HG02852 (cell line): ENCODE measurements around the gene ALDH8A1.

Experiments
- ATAC-seq: cut with Tn5 transposase; IDR thresholded peaks from one replicate; pipeline ENCODE4 v1.9.1; 2021; ENCODE audit warnings: mild to moderate bottlenecking, moderate library complexity; ENCODE audit not compliant: unreplicated experiment

The ALDH8A1 gene

DNA sequence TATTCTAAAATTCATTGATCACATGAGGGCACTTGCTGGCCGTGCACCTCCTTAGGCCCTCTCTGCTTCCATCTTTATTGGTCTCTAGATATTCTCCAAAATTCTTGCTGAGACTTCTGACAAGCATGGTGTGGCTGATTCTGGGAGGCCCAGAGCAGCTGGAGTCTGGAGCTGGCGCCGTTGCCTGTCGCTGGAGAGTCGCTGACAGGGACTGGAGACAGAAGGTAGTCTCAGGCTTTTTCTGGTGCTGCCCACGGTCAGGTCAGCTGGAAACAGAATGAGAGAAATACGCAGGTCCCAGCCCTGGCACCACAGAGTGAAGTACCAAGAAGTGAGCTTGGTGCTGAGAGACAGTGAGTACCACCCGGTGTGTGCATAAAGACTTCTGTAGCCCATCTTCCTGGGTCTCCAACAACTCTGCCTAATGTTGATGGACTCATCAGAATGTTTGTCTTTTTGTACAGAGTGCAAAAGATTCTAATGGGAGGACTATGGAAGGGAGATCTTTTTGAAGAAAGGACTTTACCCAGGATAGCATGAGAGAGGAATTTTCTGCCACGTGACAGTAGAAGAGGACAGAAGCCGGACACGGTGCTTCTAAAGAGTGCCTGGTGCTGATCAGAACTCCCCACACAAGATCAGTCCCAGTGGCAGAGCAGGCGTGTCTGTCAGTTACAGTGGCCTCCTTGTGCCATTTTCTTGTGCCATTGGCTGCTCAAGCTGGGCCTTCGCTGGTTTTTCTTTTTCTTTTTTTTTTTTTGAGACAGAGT, 1.8 kb upstream of the ALDH8A1 start:
- ATAC-seq: no peak

DNA sequence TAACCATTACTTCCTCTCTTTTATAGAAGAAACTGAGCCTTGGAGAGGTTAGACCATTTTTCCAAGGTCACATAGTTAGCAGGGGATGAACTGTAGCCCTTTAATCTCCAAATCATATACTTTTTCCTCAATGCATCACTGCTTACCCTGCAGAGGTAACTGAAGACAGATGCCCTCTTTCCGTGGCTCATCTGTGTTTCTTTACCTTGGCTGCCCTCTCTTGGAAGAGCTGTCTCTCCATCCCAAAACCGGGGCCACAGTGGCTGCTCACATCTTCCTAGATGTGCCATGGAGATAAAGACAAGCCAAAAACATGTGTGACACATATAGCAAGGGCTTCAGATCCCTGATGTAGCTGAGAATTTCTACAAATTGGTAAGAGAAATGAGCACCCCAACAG, 581 bp upstream of the ALDH8A1 start:
- no peak for ATAC-seq

DNA sequence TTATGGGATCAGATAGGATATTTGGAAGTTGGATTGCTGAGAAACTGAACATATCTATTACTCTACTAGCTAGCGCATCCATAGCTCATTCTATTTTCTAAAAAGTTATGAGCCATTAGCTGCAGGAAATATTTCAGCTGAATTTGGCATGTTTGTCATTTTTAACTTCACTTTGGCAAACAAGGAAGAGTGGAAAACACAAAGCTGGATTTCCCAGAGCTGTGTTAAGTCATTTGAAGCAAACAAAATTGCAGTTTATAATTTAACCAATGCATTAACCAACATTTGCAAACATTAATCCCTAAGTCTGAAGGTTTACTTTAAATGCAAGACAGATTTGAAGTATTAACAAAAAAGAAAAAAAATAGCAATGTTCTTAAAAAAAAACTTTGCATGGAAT, 1.2 kb downstream of the ALDH8A1 start:
- ATAC-seq: no peak

DNA sequence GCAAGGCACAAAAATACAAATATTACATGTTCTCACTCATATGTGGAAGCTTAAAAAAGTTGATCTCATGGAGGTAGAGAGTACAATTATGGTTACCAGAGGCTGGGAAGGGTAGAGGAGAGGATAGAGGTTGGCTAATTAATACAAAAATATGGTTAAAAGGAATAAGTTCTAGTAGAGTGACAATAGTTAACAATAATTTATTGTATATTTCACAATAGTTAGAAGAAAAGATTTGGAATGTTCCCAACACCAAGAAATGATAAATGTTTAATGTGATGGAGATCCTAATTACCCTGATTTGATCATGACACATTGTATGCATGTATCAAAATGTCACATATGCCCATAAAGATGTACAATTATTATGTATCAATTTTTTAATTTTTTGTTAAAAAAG, 1.8 kb downstream of the ALDH8A1 start:
- ATAC-seq: no peak

DNA sequence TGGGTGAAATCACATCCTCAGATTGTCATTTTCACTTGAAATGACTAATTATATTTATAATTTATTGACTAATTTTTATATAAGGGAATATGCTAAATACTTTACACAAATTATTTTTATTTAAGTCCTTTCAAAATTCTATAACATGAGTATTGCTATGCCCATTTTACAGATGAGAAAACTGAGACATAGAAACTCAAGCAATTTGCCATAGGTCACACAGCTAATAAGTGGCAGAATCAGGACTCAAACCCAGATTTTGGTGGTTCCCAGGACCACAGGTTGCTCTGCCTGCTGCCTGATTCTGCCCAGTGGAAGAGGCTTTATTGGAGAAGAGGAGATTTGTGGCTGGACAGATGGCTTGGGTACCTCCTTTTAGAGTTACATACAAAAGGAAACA, 4.9 kb downstream of the ALDH8A1 start:
- no peak for ATAC-seq

DNA sequence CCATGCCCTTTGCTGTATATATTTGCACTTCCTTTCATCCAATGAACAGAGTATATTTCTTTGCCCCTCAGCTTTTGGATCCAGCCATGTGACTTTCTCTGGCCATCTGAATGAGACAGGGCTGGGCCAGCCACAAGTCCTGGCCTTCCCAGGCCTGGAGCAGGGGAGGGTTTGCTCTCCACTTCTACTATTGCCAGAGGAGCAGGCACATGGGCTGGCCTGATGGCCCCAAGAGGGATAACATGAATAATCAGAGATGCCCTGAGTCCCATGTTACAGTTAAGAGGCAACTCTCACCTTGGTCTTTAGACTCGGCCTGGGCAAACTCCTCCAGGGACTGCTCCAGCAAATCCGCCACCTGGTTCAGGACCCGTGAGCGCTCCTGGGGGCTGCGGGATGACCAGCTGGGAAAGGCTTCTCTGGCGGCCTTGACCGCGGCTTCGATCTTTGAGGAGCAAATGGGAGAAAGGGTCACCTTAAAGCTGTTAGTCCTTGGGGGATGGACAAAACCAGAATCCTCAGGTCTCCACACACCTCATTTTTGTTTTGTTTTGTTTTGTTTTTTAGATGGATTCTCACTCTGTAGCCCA, 6.3 kb downstream of the ALDH8A1 start:
- no peak for ATAC-seq

DNA sequence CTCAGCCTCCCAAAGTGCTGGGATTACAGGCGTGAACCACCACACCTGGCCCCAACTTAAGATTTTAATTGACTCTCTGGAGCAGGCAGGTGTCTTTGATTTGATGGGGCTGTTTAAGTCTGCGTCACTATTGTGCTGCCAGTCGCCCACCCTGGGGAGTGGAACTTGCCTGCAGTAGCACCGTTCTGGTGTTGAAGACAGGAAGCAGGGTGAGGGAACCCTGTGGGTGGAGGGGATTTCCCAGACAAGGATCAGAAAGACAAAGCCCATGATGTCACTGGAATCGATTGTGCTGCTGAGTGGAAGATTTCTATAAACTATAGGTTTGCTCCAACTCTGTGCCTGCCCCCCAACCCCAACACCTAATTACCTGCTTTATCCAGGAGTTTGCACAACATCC, 11.0 kb downstream of the ALDH8A1 start:
- ATAC-seq: peak; percentile 79

DNA sequence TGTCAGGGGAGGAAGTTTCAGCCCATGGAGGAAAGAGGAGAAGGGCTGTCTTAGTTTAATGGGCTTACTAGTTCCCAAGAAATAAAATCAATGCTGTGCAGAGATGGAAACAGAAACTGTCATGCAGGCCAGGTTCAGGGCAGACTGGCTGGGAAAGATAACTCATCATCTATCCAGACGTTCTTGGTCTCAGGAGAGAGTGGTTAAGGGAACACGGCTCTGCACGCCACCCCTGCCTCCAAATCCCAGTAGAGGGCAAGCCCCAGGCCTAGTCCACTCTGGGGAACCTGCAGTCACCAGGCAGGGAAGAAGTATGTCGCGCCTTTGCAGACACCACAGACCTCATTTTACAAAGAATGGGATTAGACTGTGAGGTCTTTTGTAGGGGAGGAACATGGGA, 12.5 kb downstream of the ALDH8A1 start:
- ATAC-seq: no peak

DNA sequence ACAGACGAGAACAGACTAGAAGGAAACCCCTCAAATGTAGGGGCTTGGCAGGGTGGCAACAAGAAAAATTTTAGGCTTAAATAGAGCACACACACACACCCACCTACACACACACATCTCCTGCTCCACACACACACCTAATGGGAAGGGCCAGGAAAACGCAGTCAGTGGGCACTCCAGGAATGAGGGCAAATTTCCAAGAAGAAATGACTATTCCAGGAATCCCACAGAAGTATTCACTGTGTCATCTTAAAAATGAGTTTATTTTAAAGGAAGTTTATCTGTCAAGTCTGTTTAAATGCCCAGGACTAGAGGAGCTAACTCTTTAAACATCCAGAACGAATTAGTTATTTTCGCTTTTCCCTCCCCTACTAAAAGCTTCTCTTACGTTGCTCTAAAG, 13.0 kb downstream of the ALDH8A1 start:
- no peak for ATAC-seq

DNA sequence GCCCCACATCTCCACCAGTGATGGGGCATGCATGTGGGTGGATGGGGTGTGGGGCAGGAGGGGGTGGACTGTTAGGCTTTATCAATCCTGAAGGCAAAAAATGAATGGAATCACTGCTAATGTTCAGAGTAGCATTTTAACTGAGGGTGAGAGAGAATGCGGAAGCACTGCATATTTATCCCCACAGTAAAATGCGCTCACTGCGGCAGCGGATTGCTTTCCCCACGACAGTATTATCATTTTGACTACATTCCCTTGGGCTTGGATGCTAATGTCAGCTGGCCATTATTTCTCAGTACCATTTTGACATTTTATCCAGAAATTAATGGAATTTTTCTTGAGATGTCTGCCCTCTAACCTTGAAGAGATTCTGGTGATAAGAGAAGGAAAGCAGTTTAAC, 13.4 kb downstream of the ALDH8A1 start:
- ATAC-seq: no peak

DNA sequence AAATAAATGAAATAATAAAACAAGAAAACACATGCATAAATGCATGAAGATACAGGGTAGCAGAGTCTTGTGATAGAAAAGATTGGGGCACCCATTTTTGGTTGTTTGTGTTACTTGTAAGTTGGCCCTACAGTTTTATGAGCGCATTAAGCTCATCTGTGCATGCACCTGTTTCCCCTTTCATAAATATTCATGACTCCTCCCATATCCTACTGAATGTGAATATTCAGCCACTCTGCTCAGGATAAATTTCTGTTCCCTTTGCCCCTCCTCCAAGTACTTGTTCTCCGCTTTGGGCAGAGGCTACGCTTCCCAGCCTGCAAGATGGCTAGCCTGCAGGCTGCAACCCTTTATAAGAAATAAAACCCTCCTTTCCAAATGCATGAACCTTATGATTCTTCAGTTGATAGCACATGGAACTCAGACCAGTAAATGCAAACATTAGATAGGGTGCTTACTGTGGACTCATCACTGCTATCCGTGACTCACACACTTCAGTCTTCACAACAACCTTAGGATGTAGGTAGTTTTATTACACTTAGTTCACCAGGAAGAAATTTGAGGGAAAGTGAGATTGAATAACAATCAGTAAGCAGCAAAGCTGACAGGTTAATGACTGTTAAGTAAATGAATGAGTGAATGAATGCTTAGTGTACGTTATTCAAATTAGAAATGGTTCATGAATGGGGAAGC, 15.0 kb downstream of the ALDH8A1 start:
- ATAC-seq: no peak

DNA sequence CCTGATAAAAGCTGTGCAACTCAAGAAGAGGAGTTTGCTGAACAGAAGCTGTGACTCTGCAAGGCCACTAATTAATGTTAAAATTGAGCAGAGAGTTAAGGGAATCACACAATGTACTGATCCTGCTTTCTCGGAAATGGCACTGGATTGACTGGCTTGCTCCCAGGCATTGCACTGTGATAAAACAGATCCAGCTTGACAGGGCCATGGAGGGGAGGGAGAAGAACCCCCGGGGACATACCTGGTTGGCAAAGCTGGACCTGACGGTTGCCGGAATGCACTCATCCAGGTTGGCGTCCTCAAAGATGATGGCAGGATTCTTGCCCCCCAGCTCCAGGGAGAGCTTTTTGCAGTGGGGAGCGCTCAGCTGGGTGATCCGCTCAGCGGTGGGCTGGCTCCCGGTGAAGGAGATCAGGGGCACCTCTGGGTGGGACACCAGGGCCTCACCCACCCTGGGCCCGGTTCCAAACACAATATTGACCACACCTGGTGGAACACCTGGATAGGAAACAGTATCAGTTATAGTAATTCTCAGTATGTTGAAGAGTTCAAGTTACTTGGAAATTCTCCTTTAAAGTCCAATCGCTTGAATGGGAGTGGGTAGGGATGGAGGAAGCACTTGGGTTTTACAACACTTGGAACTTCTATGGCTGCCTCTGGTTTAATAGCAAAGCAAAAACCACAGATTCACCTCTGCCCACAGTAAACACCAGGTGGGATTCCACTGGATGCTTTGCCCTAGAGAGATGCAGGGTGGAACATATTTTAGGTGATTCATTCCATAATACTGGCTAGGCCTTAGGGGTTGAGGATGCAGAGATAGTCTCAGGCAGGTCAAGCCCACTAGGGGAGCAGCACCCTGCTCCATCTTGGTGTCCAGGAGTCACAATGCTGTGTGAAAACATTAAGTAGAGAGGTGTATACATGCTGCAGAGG, 17.1 kb downstream of the ALDH8A1 start:
- no peak for ATAC-seq

DNA sequence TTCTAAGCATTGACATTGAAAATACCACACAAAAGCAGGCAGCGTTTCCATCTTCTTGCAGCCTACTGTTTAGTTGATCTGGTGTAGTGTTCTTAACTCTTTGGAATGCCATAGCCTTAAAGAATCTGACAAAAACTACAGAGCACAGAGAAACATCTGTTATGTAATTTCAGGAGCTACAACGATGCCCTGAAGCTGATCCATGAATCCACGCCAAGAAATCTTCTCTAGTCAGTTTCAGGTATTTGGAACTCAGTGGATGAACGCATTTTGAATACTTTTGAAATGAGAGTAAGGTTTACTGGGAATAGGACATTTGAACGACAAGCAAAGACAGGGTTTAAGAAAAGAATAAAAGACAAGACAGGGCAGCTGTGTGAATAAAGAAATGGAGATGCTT, 17.8 kb downstream of the ALDH8A1 start:
- ATAC-seq: no peak

DNA sequence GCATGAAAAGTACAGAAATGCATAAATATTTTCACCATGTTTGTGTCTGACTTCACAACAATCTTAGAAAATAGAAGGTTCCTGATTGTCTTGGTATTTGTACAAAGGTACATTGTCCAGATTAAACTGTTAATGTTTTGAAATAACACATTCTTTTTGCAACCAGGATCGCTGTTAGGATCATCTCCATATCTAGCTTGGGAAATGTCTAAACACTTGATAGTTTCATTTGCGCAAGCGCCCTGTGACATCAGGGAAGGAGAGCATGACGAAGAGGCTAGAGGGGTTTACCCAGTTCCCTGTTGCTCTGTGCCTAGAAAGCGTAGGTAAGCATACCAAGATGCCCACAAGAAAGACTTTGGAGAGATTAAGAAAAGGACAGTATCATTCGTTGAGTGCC, 19.4 kb downstream of the ALDH8A1 start:
- ATAC-seq: no peak

DNA sequence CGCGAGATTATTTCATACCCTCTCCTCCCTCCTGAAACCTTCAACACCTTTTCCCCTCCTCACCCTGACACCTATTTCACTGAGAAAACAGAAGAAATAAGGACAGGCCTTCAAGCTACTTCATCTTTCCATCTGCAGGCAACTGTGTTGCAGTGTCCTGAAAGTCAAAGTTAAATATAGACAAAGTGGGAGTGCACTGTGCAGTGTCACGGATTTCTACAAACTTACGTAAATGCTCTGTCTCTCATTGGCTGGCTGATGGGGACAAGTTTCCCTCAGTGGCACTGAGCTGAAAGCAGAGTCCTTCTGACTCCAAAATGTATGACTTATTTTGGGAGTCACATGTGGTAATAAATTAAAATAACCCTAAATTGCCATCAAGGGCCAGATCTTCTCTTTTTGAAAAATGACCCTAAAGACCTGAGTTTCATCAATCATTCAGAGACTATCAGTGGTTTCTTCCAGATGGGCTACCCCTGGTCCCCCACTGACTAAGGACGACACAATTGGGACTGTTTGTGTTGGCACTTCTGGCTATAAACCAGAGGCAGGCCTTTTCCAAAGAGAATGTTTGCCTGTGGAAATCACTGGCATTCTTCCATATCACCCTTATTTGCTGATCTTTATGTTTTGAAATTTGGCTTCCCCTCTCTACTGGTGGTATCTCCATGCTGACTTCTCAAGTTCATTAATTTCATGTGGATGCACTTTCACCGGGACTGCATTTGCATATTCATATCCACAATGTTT, 21.6 kb downstream of the ALDH8A1 start:
- no peak for ATAC-seq

DNA sequence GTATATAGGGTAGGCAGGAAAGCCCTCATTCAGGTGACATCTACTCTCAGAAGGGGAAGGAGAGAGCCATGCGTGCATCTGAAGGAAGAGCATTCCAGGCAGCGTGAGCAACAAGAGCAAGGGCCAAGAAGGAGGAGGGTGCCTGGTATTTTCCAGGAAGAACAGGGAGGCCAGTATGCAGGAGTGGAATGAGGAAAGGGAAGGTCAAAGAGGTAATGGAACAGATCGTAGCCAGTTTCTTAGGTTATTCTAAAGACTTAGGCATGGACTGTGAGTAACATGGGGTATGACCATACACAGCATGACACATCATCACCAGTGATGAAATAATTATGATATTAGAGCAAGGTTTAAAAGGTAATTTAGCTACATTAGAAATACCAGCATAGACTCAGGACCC, 24.1 kb downstream of the ALDH8A1 start:
- ATAC-seq: no peak

DNA sequence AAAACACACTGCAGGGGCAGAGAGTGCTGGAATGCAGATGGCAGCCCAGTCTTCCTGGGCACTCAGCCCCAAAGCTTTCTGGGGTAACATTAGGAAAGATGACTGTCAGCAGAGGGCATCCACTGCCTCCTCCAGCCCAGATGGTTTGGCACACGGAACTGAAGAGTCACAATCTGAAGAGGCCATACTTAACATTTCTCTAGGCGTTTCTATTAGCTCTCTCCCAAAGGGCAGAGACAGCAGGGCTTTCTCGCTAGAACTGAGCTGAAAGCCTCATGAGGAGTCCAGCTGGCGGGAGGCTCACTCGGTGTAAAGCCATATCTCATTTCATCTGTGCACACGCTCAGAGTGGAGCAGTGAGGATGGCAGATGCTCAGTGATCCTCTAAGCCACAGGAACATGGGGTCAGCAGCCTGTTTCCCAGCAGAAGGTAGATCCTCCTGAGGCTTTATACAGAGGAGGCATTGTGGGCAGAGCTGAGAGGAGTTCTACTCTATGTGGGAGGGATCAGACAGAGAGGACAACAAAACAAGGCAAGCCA, 28.1 kb downstream of the ALDH8A1 start:
- no peak for ATAC-seq

DNA sequence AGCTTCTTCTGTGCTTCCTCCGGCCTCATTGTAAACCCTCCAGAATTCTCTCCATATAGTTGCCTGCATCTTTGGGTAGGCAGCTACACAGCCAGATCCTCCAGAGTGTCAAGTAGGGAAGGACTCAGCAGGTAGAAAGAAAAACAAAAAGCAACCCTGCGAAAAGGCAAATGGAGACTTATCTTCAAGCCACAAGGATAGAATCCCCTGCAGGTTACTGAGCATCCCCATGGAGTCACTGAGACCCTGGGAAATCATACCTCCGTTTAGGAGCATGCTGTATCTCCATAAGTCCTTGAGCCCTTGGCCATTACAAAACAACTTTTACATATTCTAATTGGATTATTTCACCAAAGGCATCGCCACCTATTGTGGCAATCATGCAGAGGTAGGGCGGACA, 28.6 kb downstream of the ALDH8A1 start:
- no peak for ATAC-seq

DNA sequence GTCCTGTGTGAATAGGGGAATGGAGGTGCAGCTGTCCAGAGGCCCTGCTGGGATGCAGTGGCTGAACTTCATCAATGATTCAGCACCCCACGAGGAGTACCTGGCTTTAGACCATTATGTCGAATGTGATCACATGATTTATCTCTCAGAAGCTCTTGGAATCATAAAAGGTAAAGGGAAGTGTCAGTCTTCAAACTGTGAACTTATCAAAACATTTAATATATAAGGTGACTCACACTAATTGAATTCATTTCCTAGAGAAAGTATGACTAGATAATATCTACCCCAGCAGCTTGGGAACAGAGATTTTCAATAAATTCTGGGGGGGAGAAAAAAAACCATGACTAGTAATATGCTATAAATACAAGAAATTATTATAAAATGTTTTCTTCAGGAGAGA, 29.5 kb downstream of the ALDH8A1 start:
- no peak for ATAC-seq

DNA sequence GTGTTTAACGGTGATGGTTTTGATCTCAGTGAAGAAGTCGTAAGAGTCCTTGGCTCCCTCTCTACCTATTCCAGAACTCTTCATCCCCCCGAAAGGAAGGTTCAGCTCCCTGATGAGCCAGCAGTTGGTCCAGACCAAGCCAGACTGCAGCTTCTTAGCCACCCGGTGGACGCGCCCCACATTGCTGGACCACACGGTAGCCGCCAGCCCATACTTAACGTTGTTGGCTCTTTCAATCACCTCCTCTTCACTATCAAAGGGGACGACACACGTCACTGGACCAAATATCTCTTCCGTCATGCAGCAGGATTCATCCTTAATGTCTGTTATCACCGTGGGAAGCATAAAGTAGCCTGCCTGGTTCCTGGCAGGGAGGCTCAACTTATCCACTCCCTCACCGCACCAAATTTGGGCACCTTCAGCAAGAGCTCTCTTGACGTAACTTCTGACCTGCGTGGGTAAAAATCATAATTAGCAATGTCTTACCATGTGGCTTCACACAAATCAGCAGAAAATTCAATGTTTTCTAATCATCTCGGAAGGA, 31.4 kb downstream of the ALDH8A1 start:
- no peak for ATAC-seq
